MM.1S (cell line): ENCODE data around the gene MSH4.

Experiments
- EZH2 ChIP-seq: fragments of 300-600 bp; sonication (generic); optimal IDR thresholded peaks from 2 replicates; pipeline ENCODE3; 2017; ENCODE audit warnings: low read depth, mild to moderate bottlenecking, antibody characterized with exemption, low read length, mixed read lengths
- EZH2phosphoT487 ChIP-seq: fragments of 300-600 bp; sonication (generic); IDR thresholded peaks from 2 replicates; pipeline ENCODE4 v1.6.1; 2018; ENCODE audit warnings: antibody characterized with exemption, low read length
- TF ChIP-seq, protein P1 (sequence below): fragments of 300-600 bp; sonication (generic); IDR thresholded peaks from 2 replicates; pipeline ENCODE4 v1.5.1; 2016; ENCODE audit warnings: antibody characterized with exemption, low read length, mixed read lengths

DNA sequence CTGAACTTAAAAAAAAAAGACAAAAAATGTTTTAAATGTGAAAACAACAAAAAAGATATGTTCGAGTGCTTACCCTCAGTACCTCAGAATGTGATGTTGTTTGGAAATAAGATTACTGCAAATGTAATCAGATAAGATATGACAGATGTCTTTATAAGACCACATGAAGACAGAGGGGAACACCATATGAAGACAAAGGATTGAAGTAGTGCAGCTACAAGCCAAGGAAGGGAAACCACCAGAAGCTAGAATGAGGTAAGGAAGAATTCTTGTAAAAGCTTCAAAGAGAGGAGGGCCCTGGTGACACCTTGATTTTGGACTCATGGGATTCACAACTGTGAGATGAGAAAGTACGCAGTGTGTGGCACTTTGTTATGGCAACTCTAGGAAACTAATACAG is 120.2 kb downstream of the MSH4 start:
- no peak for TF ChIP-seq EZH2
- TF ChIP-seq, protein P1, sequence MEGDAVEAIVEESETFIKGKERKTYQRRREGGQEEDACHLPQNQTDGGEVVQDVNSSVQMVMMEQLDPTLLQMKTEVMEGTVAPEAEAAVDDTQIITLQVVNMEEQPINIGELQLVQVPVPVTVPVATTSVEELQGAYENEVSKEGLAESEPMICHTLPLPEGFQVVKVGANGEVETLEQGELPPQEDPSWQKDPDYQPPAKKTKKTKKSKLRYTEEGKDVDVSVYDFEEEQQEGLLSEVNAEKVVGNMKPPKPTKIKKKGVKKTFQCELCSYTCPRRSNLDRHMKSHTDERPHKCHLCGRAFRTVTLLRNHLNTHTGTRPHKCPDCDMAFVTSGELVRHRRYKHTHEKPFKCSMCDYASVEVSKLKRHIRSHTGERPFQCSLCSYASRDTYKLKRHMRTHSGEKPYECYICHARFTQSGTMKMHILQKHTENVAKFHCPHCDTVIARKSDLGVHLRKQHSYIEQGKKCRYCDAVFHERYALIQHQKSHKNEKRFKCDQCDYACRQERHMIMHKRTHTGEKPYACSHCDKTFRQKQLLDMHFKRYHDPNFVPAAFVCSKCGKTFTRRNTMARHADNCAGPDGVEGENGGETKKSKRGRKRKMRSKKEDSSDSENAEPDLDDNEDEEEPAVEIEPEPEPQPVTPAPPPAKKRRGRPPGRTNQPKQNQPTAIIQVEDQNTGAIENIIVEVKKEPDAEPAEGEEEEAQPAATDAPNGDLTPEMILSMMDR = no peak
- no peak for TF ChIP-seq EZH2phosphoT487
